ENCODE measurements around the gene FRMD6. TPM values are rescaled to one million over a fixed set of nuclear protein-coding genes. Genes with fewer than 3 reads are reported as not detected.
"Not testable (repeated sequence)": the region's sequence is repeated elsewhere in the genome, so short reads cannot be mapped to it uniquely, and the experiment has no call there.

FRMD6 gene
- total RNA-seq, 1 donor from 2014 or later = 10.0 TPM

- Histone ChIP-seq H3K9me3 (no peaks in the 10 kb centered on the region), H3K4me3 (no peak overlapping the region), H3K27me3 (ENCODE audit: low read depth) (no peaks in the 10 kb centered on the region), H3K27ac (no peak overlapping the region), H3K36me3 (no peaks in the 10 kb centered on the region), H3K4me1 (no peaks in the 10 kb centered on the region)
- intact Hi-C loops (cut with DNase I) = no loop called here
- ATAC-seq (no peak), DNase-seq (no peak)
- TF ChIP-seq, protein P1, sequence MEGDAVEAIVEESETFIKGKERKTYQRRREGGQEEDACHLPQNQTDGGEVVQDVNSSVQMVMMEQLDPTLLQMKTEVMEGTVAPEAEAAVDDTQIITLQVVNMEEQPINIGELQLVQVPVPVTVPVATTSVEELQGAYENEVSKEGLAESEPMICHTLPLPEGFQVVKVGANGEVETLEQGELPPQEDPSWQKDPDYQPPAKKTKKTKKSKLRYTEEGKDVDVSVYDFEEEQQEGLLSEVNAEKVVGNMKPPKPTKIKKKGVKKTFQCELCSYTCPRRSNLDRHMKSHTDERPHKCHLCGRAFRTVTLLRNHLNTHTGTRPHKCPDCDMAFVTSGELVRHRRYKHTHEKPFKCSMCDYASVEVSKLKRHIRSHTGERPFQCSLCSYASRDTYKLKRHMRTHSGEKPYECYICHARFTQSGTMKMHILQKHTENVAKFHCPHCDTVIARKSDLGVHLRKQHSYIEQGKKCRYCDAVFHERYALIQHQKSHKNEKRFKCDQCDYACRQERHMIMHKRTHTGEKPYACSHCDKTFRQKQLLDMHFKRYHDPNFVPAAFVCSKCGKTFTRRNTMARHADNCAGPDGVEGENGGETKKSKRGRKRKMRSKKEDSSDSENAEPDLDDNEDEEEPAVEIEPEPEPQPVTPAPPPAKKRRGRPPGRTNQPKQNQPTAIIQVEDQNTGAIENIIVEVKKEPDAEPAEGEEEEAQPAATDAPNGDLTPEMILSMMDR (IDR thresholded peaks at IDR 0.05) = no peak
Measured at GRCh38 chr14:51626788-51627187, 24.9 kb upstream of the FRMD6 start.

GRCh38 chr14:51627313-51627712 is 24.4 kb upstream of the FRMD6 start:
- TF ChIP-seq, protein P1 (IDR thresholded peaks at IDR 0.05) = no peak
- Histone ChIP-seq H3K27ac (no peak overlapping the region), H3K36me3 (no peaks in the 10 kb centered on the region), H3K4me1 (no peaks in the 10 kb centered on the region), H3K9me3 (no peaks in the 10 kb centered on the region), H3K27me3 (ENCODE audit: low read depth) (no peaks in the 10 kb centered on the region), H3K4me3 (no peak overlapping the region)
- no peak for ATAC-seq
- no peak for DNase-seq
- intact Hi-C loops (cut with DNase I) = no loop called here

DNA sequence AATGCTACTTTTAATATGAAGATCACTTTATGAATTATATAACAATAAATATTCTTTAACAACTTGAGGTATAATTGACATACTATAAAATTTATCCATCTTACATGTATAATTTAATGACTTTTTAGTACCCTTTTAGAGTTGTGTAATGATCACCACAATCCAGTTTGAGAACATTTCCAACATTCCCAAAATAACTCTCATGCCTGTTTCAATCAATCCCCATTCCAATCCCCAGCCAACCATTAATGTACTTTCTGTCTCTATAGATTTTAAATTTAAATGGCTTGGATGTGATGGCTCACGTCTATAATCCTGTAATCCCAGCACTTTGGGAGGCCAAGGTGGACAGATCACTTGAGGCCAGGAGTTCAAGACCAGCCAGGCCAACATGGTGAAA is 23.5 kb upstream of the FRMD6 start:
- no peaks in the 10 kb centered on the region for H3K36me3 ChIP-seq
- no peaks in the 10 kb centered on the region for H3K4me1 ChIP-seq
- intact Hi-C loops (cut with DNase I) = no loop called here
- ATAC-seq (no peak), DNase-seq (no peak)
- H3K4me3 ChIP-seq = no peak overlapping the region
- H3K9me3 ChIP-seq = no peaks in the 10 kb centered on the region
- no peak overlapping the region for H3K27ac ChIP-seq
- no peaks in the 10 kb centered on the region for H3K27me3 ChIP-seq (ENCODE audit: low read depth)
- TF ChIP-seq, protein P1 (IDR thresholded peaks at IDR 0.05) = no peak

DNA sequence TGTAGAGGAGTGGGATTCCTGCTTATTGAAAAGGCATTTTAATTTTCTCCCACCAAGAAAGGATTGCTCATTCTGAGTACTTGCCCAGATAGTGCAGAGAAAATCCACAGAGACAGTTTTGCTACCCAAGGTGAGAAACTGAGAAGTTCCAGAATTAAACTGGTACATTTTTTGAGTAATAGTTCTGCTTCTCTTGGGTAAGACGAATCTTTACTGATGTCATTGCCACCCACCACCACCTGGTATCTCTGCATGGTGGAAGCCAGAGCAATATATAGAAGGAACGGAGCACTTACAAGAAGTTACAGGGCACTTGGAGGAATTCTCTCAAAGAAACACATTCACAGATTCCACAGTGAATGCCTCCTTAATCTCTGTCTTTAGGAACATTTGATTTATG is 20.7 kb upstream of the FRMD6 start:
- no peaks in the 10 kb centered on the region for H3K4me1 ChIP-seq
- TF ChIP-seq, protein P1 (IDR thresholded peaks at IDR 0.05) = no peak
- ATAC-seq = no peak
- H3K27me3 ChIP-seq (ENCODE audit: low read depth) = no peaks in the 10 kb centered on the region
- intact Hi-C loops (cut with DNase I) = no loop called here
- no peaks in the 10 kb centered on the region for H3K36me3 ChIP-seq
- no peaks in the 10 kb centered on the region for H3K9me3 ChIP-seq
- no peak overlapping the region for H3K4me3 ChIP-seq
- no peak overlapping the region for H3K27ac ChIP-seq
- no peak for DNase-seq

DNA sequence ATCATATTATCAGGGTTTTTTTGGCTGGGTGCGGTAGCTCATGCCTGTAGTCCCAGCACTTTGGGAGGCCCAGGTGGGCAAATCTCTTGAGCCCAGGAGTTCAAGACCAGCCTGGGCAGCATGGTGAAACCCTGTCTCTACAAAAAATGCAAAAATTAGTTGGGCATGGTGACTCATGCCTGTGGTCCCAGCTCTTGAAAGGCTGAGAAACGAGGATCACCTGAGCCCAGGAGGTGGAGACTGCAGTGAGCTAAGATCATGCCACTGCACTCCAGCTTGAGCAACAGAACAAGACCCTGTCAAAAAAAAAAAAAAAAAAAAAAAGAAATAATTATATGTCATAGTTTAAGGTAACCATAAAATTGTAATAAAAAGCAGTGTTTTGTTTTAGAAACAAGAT is 18.4 kb upstream of the FRMD6 start:
- H3K27me3 ChIP-seq (ENCODE audit: low read depth); H3K4me1 ChIP-seq; H3K9me3 ChIP-seq; H3K27ac ChIP-seq; intact Hi-C loops (cut with DNase I); H3K36me3 ChIP-seq; ATAC-seq; DNase-seq; H3K4me3 ChIP-seq: not testable (repeated sequence)

DNA sequence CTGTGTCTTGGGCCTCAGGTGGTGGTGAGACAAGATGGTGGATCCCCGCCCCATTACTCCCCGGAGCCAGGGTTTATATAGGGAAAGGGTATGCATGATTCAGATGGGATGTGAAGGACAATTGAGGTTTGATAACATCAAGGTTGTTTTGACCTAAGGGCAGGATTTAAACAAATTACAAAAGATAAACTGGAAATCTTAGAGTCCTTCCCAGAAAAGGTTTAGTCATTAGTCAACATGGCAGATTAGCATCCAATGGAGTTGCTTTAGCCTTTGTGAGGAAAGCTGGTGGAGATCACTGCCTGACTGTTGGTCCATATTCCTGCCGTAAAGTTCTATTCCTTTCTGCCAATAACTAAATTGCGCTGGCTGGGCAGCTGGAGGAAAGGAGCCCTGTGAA is 15.6 kb upstream of the FRMD6 start:
- Histone ChIP-seq H3K9me3 (no peaks in the 10 kb centered on the region), H3K27me3 (ENCODE audit: low read depth) (no peaks in the 10 kb centered on the region), H3K4me1 (no peaks in the 10 kb centered on the region), H3K36me3 (no peaks in the 10 kb centered on the region), H3K27ac (no peak overlapping the region), H3K4me3 (no peak overlapping the region)
- no peak for DNase-seq
- intact Hi-C loops (cut with DNase I) = no loop called here
- ATAC-seq = no peak
- TF ChIP-seq, protein P1 (IDR thresholded peaks at IDR 0.05) = no peak

All from lower lobe of right lung (tissue), 2 donors.